Breast epithelium (tissue), 4 donors: ENCODE results near the gene AIDA. TPM values are rescaled to one million over a fixed set of nuclear protein-coding genes. Genes with fewer than 3 reads are reported as not detected.

Source experiments
- DNase-seq, 2 donors: peaks; one replicate each; pipeline ENCODE4 v3.0.0-alpha.2; 2019; ENCODE audit warnings: low spot score in 2 of 2
- H3K27ac ChIP-seq, 2 donors: fragments of 200-600 bp; sonication (generic) in 1 of 2; one replicate each; pipeline ENCODE4 v1.5.1; 2016 to 2019; ENCODE audit warnings: mild to moderate bottlenecking in 1 of 2
- H3K27me3 ChIP-seq, 2 donors: fragments of 200-600 bp; sonication (generic) in 1 of 2; one replicate each; pipeline versions ENCODE4 v1.5.1 to v1.6.0; 2017 to 2019; ENCODE audit warnings: control low read depth in 1 of 2, mild to moderate bottlenecking in 1 of 2
- H3K36me3 ChIP-seq: fragments of 200-600 bp; one replicate; pipeline ENCODE4 v1.5.1; 2019
- H3K4me1 ChIP-seq, 2 donors: fragments of 200-600 bp; sonication (generic); one replicate each; pipeline ENCODE4 v1.5.1; 2016 to 2019; ENCODE audit warnings: control low read depth in 1 of 2
- H3K4me3 ChIP-seq, 3 donors: fragments of 200-600 bp; sonication (generic); 1 replicate in 2 of 3; 2 replicates in 1 of 3; pipeline ENCODE4 v1.5.1; 2016 to 2019; ENCODE audit warnings: mild to moderate bottlenecking in 3 of 3, moderate library complexity in 2 of 3
- H3K9me3 ChIP-seq, 2 donors: fragments of 200-600 bp; sonication (generic) in 1 of 2; one replicate each; pipeline ENCODE4 v1.5.1; 2016 to 2019; ENCODE audit warnings: control low read depth in 1 of 2
- POLR2A ChIP-seq: fragments of 450-650 bp; IDR thresholded peaks from one replicate; pipeline ENCODE4 v1.6.1; 2016; ENCODE audit warnings: antibody characterized with exemption, mild to moderate bottlenecking, moderate library complexity
- POLR2AphosphoS5 ChIP-seq, 3 donors: sonication (generic); formaldehyde crosslinking; IDR thresholded peaks; one replicate each; pipeline ENCODE4 v1.6.1; 2017; ENCODE audit warnings: antibody characterized with exemption in 3 of 3
- intact Hi-C: fragments of 100-400 bp; cut with DNase I; formaldehyde crosslinking; loops from one replicate; pipeline ENCODE4 v1.15.1; 2023; ENCODE audit warnings: low total_unique reads
- total RNA-seq, 3 donors: library from RNA; depleted of rRNA; stranded (reverse); fragments of >200 nt; gene quantifications; one replicate each; pipeline ENCODE4 v1.1.0, GENCODE V29; 2016
- TF ChIP-seq, protein P1 (sequence below), 3 donors: fragments of 450-650 bp; IDR thresholded peaks; one replicate each; pipeline ENCODE4 v1.5.1; 2016 to 2017; ENCODE audit warnings: antibody characterized with exemption in 3 of 3, mild to moderate bottlenecking in 3 of 3, moderate library complexity in 3 of 3

Gene AIDA
- total RNA-seq, 3 donors from 2014 or later: 52.2 to 88.0 (median 58.3) TPM

DNA sequence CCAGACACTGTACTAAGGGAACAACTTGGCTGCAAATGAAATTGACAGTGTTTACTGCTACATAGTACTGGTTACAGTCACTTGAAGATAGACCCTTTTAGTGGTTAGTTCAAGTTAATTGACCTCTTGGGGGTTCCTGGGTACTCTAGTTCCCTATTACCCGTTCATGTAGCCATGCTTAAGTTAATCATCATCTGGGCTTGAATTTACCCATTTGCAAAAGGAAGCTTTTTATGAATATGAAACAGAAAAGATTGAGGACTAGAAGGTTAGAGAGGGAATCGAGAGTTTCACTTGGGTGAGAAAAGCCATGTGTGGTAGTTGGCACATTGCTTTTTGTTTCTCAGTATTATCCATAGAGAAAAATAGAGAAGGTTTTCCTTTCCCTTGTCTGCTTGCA is 91.7 kb downstream of the AIDA start:
- TF ChIP-seq, protein P1, sequence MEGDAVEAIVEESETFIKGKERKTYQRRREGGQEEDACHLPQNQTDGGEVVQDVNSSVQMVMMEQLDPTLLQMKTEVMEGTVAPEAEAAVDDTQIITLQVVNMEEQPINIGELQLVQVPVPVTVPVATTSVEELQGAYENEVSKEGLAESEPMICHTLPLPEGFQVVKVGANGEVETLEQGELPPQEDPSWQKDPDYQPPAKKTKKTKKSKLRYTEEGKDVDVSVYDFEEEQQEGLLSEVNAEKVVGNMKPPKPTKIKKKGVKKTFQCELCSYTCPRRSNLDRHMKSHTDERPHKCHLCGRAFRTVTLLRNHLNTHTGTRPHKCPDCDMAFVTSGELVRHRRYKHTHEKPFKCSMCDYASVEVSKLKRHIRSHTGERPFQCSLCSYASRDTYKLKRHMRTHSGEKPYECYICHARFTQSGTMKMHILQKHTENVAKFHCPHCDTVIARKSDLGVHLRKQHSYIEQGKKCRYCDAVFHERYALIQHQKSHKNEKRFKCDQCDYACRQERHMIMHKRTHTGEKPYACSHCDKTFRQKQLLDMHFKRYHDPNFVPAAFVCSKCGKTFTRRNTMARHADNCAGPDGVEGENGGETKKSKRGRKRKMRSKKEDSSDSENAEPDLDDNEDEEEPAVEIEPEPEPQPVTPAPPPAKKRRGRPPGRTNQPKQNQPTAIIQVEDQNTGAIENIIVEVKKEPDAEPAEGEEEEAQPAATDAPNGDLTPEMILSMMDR (IDR thresholded peaks at IDR 0.05): no peak
- no peak for TF ChIP-seq POLR2AphosphoS5 (IDR thresholded peaks at IDR 0.05)
- no peak for TF ChIP-seq POLR2A
- intact Hi-C loops: no loop called here
- Histone ChIP-seq H3K27ac (no peak overlapping the region), H3K36me3 (no peaks in the 10 kb centered on the region), H3K27me3 (no peaks in the 10 kb centered on the region), H3K4me1 (no peaks in the 10 kb centered on the region), H3K4me3 (no peak overlapping the region), H3K9me3 (no peaks in the 10 kb centered on the region)
- DNase-seq: no peak

- intact Hi-C loops: no loop called here
- TF ChIP-seq POLR2AphosphoS5 (IDR thresholded peaks at IDR 0.05): no peak
- TF ChIP-seq POLR2A: no peak
- TF ChIP-seq, protein P1 (IDR thresholded peaks at IDR 0.05): no peak
- Histone ChIP-seq H3K27me3 (no peaks in the 10 kb centered on the region), H3K4me3 (peak overlapping the region; percentile 97 to 99 (median 98)), H3K27ac (peak overlapping the region in 1 of 2 donors; percentile 91), H3K9me3 (no peaks in the 10 kb centered on the region), H3K4me1 (no peaks in the 10 kb centered on the region), H3K36me3 (no peaks in the 10 kb centered on the region)
- DNase-seq: no peak
These were observed 93.3 kb downstream of the AIDA start for GRCh38 chr1:222618880-222619596.

Other genes with a start within 250 kb of the AIDA start
- gene HHIPL2, start 164.4 kb downstream of the AIDA start, total RNA-seq: under 1 TPM in 2 of 3 donors, not detected in 1; 0.59 to 0.98 TPM
- 10 to 100 TPM in 1 of 3 donors, 1 to 10 TPM in 2; 3.2 to 10.7 (median 6.9) TPM for gene TAF1A, start 122.6 kb downstream of the AIDA start, total RNA-seq
- gene MIA3, start 94.4 kb downstream of the AIDA start, total RNA-seq: 100 to 1,000 TPM in 1 of 3 donors, 10 to 100 TPM in 2; 54.4 to 101 (median 55.7) TPM
- gene BROX, start 73 bp upstream of the AIDA start, total RNA-seq: 10 to 100 TPM; 38.3 to 85.2 (median 45.6) TPM
- 1 to 10 TPM; 1.4 to 2.3 (median 2.3) TPM for gene FAM177B, start 24.7 kb upstream of the AIDA start, total RNA-seq
- 10 to 100 TPM in 2 of 3 donors, 1 to 10 TPM in 1; 7.5 to 17.1 (median 10.5) TPM for gene DISP1, start 102.5 kb upstream of the AIDA start, total RNA-seq